Prostate gland (tissue), 2 donors: Measurements from ENCODE around the gene INHA. TPM values are rescaled to one million over a fixed set of nuclear protein-coding genes. Genes with fewer than 3 reads are reported as not detected.

Experiments
- DNase-seq: peaks from one replicate; pipeline ENCODE4 v3.0.0-alpha.2; 2019; ENCODE audit warnings: low spot score
- H3K27ac ChIP-seq, 2 donors: fragments of 200-600 bp; sonication (generic); 2 replicates each; pipeline ENCODE4 v1.5.1; 2017 to 2019
- H3K27me3 ChIP-seq: fragments of 200-600 bp; sonication (generic); replicated peaks from 2 replicates; pipeline ENCODE4 v1.5.1; 2019; ENCODE audit not compliant: insufficient read depth
- H3K36me3 ChIP-seq, 2 donors: fragments of 200-600 bp; sonication (generic); 1 replicate in 1 of 2; 2 replicates in 1 of 2; pipeline versions ENCODE4 v1.5.1 to v1.8.1; 2017 to 2019
- H3K4me1 ChIP-seq: fragments of 200-600 bp; sonication (generic); replicated peaks from 2 replicates; pipeline ENCODE4 v1.5.1; 2019
- H3K4me3 ChIP-seq, 2 donors: fragments of 200-600 bp; sonication (generic); 2 replicates each; pipeline ENCODE4 v1.5.1; 2017 to 2019
- H3K9me3 ChIP-seq: fragments of 200-600 bp; sonication (generic); 2 replicates; pipeline ENCODE4 v1.5.1; 2017
- CTCF ChIP-seq, 4 experiments: fragments of 200-600 bp in 2 of 4; fragments of 450-650 bp in 2 of 4; sonication (generic) in 2 of 4; IDR thresholded peaks; 1 replicate in 3 of 4; 2 replicates in 1 of 4; pipeline ENCODE4 v1.5.1; 2016 to 2019; ENCODE audit warnings: antibody characterized with exemption in 4 of 4, mild to moderate bottlenecking in 2 of 4, moderate library complexity in 2 of 4
- POLR2A ChIP-seq: fragments of 450-650 bp; IDR thresholded peaks from one replicate; pipeline ENCODE4 v1.6.1; 2016; ENCODE audit warnings: antibody characterized with exemption, mild to moderate bottlenecking
- POLR2AphosphoS5 ChIP-seq: sonication (generic); formaldehyde crosslinking; IDR thresholded peaks from one replicate; pipeline ENCODE4 v1.6.1; 2017; ENCODE audit warnings: antibody characterized with exemption
- WGBS: methylation state at CpG from one replicate; pipeline ENCODE4 v1.1.5; 2018; 5-methylcytosine and 5-hydroxymethylcytosine counted together
- intact Hi-C: fragments of 100-400 bp; cut with DNase I; formaldehyde crosslinking; loops from one replicate; pipeline ENCODE4 v1.14.2; 2022
- total RNA-seq, 2 donors: library from RNA; depleted of rRNA; stranded (reverse); fragments of >200 nt; gene quantifications; one replicate each; pipeline ENCODE4 v1.1.0, GENCODE V29; 2016

The INHA gene
- total RNA-seq, 2 donors from 2014 or later: 0.96 to 391 TPM

DNA sequence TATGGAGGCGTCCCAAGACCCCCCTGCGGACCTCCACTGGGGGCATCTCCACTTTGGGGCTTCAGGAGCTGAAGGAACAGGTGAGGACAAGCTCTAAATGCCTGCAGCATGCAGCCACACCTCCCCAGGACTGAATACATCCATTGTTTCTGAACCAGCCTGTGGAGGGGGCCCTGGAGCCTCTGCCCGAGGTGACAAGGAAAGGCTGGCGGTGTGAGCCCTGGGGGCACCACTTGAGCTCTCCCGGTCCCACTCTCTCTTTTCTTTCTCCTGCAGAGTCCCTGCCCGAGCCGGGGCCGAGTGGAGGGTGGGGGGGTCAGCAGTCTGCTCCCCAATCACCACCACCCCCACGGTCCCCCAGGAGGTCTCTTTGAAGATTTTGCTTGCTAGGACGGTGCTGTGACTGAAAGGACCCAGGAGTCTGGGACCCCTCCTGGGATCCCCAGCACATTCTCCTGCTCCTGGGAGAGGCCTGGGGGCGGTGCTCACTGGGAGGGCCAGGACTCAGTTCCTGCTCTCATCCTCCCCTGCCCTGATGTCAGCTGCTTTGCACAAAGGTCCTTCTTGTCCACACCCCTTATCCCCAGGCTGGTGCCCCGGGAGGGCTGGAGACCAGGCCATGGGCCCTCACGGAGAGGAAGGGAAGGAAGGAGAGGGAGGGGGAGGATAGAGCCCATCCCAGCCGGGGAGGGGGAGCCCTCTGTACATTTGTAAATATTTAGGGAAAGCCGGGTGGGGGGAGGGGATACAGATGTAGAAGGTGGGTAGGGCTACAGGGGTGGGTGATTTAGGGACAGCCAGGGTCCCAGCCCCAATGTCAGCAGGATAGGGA lies 34.2 kb upstream of the INHA start:
- Histone ChIP-seq H3K9me3 (no peaks in the 10 kb centered on the region), H3K27ac (no peak overlapping the region), H3K27me3 (no peaks in the 10 kb centered on the region), H3K4me3 (no peak overlapping the region), H3K4me1 (peaks cover 7% of the 10 kb centered on the region), H3K36me3 (peaks cover 4 to 7% of the 10 kb centered on the region in 2 donors)
- no peak for DNase-seq
- intact Hi-C loops: loop anchor here (10.0 kb wide), 1 partner anchor 243 kb away; no protein-coding TSS in a partner anchor
- WGBS: 44% methylated on average over 15 of the region's 15 CpGs
- TF ChIP-seq CTCF (IDR thresholded peaks at IDR 0.05) (no peak), POLR2AphosphoS5 (no peak), POLR2A (no peak)

DNA sequence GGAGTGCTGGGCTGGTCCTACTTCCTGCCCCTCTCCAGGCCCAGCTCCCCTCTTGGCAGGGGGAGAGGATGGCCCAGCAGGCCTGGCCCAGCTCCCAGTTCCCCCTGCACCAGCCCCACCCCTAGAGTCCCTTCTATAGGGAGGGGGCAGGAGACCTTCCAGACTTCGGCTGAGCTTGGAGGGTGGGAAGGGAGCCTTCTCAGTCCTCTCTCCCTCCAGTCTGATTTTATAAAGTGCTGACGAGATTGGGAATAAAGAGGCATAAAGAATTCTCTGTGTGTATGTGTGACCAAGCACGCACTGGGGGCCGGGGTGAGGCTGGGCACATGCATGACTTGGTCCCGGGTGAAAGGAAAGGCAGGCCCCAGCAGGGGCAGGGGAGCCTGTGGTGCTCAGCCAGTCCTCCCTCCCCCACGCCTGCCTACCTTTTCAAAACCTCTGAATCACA lies 33.6 kb upstream of the INHA start:
- Histone ChIP-seq H3K27me3 (no peaks in the 10 kb centered on the region), H3K9me3 (no peaks in the 10 kb centered on the region), H3K27ac (no peak overlapping the region), H3K4me1 (peaks cover 7% of the 10 kb centered on the region), H3K36me3 (peaks cover 4 to 7% of the 10 kb centered on the region in 2 donors), H3K4me3 (no peak overlapping the region)
- 27% methylated on average over 6 of the region's 6 CpGs for WGBS
- no peak for DNase-seq
- intact Hi-C loops: loop anchor here (10.0 kb wide), 1 partner anchor 244 kb away; no protein-coding TSS in a partner anchor
- TF ChIP-seq POLR2AphosphoS5: no peak
- TF ChIP-seq CTCF (IDR thresholded peaks at IDR 0.05): no peak
- TF ChIP-seq POLR2A: no peak

- Histone ChIP-seq H3K27ac (no peak overlapping the region), H3K27me3 (no peaks in the 10 kb centered on the region), H3K4me1 (peaks cover 7% of the 10 kb centered on the region), H3K36me3 (peaks cover 4 to 7% of the 10 kb centered on the region in 2 donors), H3K4me3 (no peak overlapping the region), H3K9me3 (no peaks in the 10 kb centered on the region)
- TF ChIP-seq POLR2A (no peak), POLR2AphosphoS5 (no peak), CTCF (IDR thresholded peaks at IDR 0.05) (no peak)
- DNase-seq: no peak
- 71% methylated on average over 32 of the region's 32 CpGs for WGBS
- intact Hi-C loops: loop anchor here (10.0 kb wide), 1 partner anchor 244 kb away; no protein-coding TSS in a partner anchor
These were observed 32.9 kb upstream of the INHA start for GRCh38 chr2:219538956-219539788.

- intact Hi-C loops: loop anchor here (5.0 to 10.0 kb wide), 2 partner anchors 57 to 245 kb away; partner anchors contain the start of gene STK11IP
- H3K36me3 ChIP-seq: peaks cover 4 to 7% of the 10 kb centered on the region in 2 donors
- DNase-seq: no peak
- H3K27ac ChIP-seq: no peak overlapping the region
- TF ChIP-seq CTCF (IDR thresholded peaks at IDR 0.05): no peak
- no peak for TF ChIP-seq POLR2AphosphoS5
- TF ChIP-seq POLR2A: no peak
- H3K4me1 ChIP-seq: peaks cover 11% of the 10 kb centered on the region
- H3K4me3 ChIP-seq: no peak overlapping the region
- H3K27me3 ChIP-seq: no peaks in the 10 kb centered on the region
- H3K9me3 ChIP-seq: no peaks in the 10 kb centered on the region
- WGBS: 91% methylated on average over 38 of the region's 46 CpGs
These were observed 32.0 kb upstream of the INHA start for GRCh38 chr2:219539926-219540678.
